Medulla oblongata (tissue), 1 donor: ENCODE data around the gene GPR119.
"Not testable (repeated sequence)": the region's sequence is repeated elsewhere in the genome, so short reads cannot be mapped to it uniquely, and the experiment has no call there.

ENCODE experiments used
- DNase-seq: peaks from one replicate; pipeline ENCODE4 v3.0.0-alpha.2; 2015; ENCODE audit errors: extremely low spot score

GPR119 gene

GRCh38 chrX:130385520-130385919 is at the start of gene GPR119:
Gene GPR119 (minus strand): TSS chrX:130385674. CDS start chrX:130385447, 227 bp downstream.
- no peak for DNase-seq

DNA sequence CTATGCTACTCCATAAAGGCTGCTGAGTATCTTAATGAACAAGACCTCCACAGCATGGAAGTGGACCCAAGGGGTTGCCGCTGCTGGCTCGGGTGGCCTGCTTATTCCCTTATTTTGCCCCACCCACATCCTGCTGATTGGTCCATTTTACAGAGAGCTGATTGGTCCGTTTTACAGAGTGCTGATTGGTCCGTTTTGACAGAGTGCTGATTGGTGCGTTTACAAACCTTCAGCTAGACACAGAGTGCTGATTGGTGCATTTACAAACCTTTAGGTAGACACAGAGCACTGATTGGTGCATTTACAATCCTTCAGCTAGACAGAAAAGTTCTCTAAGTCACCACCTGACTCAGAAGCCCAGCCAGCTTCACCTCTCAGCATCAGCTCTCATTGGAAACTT is 43.8 kb upstream of the GPR119 start:
- not testable (repeated sequence) for DNase-seq

DNA sequence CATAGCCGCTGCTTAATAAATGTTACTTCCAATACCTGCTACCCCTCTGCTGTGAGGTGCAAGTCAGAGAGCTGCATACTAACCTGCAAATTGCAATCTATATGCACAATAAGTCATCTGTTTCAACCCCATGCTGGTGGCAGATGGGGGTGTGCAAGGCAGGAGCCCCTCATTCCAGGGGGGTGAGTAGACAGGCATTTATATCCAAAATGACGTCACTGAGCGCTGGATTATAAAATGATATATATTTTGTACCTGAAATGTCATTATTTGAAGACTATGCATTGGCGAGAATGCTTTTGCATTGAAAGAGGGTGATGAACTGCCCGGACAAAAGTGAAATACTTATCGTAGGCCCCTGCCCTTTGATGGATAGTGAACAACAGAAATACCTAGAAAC is 41.1 kb upstream of the GPR119 start:
- no peak for DNase-seq

- DNase-seq = no peak
Measured at GRCh38 chrX:130419263-130419662, 33.8 kb upstream of the GPR119 start.

- DNase-seq = no peak
Measured at GRCh38 chrX:130418740-130419139, 33.3 kb upstream of the GPR119 start.

GRCh38 chrX:130418066-130418465 is 32.6 kb upstream of the GPR119 start:
- no peak for DNase-seq

GRCh38 chrX:130416785-130417184 is 31.3 kb upstream of the GPR119 start:
- no peak for DNase-seq

- DNase-seq = no peak
Measured at GRCh38 chrX:130415201-130415600, 29.7 kb upstream of the GPR119 start.

GRCh38 chrX:130414800-130415199 is 29.3 kb upstream of the GPR119 start:
- DNase-seq = no peak

- no peak for DNase-seq
Measured at GRCh38 chrX:130413415-130413814, 27.9 kb upstream of the GPR119 start.

GRCh38 chrX:130402208-130402684 is 16.8 kb upstream of the GPR119 start:
- no peak for DNase-seq

DNA sequence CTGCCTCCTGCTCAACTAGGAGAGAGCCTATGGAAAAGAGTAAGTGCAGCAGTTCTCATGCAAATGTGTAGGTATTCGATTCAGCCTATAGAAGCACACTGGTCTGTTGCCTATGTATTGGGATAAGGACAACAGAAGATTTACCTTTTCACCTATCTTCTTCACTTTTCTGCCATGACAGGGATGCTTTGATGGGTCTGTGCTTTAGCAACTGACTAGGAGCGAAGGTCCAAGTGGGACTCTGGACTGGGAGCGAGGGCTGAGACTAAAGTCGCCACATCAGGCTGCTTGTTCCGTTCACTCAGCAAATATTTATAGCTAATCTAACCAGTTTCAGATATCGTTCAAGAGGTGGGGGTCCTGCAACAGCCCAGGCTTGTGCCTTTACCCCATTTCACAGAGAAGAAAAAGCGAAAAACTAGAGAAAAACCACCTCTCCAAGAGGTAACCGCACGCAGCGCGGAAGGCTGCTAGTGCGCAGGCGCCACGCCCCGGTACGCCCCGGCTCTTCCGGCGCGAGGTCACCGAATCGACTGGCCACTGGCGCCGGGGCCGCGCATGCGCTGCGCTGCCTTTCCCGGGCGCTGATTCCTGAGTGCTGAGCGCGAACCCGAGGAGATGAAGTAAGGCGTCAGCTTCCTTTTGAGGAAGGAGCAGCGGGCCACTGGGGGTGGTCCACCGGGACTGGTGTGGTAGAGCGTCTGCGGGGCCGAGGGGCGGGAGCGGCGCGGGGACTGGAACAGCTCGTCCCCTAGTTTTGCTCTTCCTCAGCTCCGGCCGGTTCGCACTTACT is 16.1 kb upstream of the GPR119 start, which contains the start of gene RBMX2:
TSS of gene RBMX2 (plus strand) at position 573 of the 793 bp plus-strand sequence. CDS start at position 619, 46 bp downstream.
- peak; percentile 76 for DNase-seq

GRCh38 chrX:130395341-130395740 is 9.9 kb upstream of the GPR119 start:
- DNase-seq = no peak

DNA sequence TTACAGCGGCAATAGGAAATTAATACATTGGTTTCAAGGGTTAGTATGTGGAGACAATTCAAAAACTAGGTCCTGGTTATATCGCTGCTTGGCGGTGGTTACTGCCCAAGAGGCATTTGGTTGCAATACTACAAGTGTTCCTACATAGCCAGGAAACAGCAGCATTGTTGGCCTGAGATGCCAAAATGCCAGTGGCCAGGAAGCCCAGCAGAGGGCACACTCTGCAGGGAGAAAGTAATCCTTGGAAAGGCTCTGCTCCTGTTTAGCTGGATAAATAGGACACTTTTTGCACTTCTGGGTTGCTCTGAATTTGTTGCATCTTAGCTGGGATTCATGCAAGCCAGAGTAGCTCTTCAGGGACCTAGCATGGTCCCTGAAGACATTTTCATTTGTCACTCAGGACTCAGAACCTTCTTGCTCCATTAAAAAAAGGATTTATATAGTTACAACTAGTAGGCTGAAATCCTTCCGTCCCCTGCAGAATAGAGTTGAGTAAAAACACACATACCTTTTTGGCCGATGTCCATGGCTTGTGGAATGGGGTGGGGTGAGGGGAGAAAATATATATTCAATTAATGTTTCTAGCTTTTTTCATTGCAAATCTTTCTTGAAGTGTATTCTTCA is 8.1 kb upstream of the GPR119 start:
- peak; percentile 79 for DNase-seq

GRCh38 chrX:130386408-130386808 is 934 bp upstream of the GPR119 start:
- no peak for DNase-seq

DNA sequence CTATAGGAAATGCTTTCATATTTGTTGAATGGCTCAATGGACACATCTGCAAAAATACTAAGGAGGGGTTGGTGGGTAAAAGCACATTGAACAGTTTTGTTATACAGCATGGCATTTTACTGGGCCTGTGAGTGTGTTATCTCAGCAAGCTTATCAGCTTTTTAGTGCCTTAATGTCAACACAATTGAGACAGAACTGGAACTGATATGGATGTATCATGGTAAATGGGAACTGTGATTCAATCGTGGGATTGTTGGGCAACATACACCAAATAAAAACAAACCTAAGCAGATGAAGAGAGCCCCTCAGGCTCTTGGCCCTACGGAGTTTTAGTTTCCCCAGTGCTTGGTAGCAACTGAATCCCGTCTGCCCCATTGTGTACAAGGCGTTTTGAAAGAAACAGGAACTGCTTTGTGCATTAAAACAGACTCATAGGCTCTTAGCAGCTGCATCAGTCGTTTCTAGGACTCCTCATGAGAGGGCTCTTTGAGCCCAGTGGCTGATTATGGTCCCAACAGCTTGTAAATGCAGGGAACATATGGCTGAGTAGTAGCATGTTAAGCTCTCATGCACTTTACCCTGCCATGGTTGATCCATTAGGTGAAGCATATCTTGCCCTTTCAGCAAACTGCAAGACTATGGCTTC is 7.3 kb downstream of the GPR119 start:
- peak; percentile 42 for DNase-seq

DNA sequence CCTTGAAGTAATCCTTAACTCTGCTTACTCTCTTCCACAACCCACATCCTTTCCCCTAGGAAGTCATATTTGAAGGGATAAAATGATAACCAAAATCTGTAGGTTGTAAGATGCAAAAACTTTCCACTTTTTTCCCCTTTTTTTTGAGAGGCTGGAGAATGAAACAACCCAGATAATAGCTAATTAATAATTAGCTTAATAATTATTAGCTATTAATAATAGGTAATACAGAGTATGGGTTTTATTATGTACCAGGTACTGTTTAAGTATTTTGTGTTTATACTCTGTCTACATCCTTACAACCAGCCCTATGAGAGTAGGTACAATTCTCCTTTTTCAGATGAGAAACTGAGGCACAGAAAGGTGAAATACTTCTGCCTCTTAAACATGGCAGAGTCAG is 9.4 kb downstream of the GPR119 start:
- DNase-seq = no peak

GRCh38 chrX:130352050-130352449 is 33.4 kb downstream of the GPR119 start:
- DNase-seq = not testable (repeated sequence)

GRCh38 chrX:130351567-130351966 is 33.9 kb downstream of the GPR119 start:
- no peak for DNase-seq

- DNase-seq = no peak
Measured at GRCh38 chrX:130347321-130347720, 38.2 kb downstream of the GPR119 start.

DNA sequence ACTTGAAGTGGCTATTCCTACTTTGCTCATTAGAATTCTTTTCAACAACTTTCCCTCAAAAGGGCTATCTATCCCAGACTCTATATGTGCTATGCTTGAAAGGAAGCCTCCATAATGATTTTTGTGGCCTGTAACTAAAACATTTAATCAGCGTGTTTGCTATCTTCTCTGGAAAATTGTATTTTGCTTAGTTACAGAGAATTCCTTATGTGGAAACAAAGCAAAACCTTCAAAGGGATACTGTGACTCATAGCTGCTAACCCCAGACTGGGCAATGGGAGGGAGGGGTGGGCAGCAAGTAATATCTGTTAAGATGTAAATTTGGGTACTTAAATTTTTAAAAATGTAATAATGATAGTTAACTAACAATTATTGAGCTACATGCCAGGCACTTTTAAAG is 42.1 kb downstream of the GPR119 start:
- no peak for DNase-seq

DNA sequence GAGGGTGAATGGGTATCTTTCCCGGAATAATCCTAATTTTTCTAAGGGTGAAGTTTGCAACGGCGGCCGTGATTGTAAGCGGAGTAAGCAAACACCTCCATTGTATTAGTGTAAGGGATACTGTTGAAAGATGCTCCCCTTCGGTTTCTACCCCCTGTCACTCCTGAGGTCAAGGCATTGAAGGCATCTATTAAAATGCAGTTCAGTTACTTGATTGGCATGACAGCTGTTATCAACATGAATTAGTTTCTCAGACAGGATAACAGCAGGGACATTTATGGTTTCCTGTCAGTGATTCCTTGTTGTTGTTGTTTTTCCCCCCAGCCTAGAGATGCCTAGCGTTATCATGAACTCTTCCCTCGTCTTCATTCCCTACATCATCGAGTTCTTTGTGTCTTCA is 45.2 kb downstream of the GPR119 start:
- DNase-seq = no peak
